A673 (cell line): ENCODE results near the gene OR9Q1. TPM values are rescaled to one million over a fixed set of nuclear protein-coding genes. Genes with fewer than 3 reads are reported as not detected.

Source experiments
- BruUV-seq: library from RNA; stranded (reverse); fragments of 400-500 nt; replicated peaks from 2 replicates; lab custom pipeline; 2021; lab: Mats Ljungman, UMichigan
- CTCF ChIA-PET: fragments of 300-600 bp; sonication (Branson Sonifier 250); formaldehyde crosslinking; loops from one replicate; lab custom pipeline; 2022; ENCODE audit warnings: antibody characterized with exemption; lab: Charles Lee
- POLR2A ChIA-PET: fragments of 300-600 bp; sonication (Branson Sonifier 250); formaldehyde crosslinking; loops from one replicate; lab custom pipeline; 2022; ENCODE audit warnings: antibody characterized with exemption; ENCODE audit not compliant: low non-redundant PET; lab: Charles Lee
- DNase-seq: peaks from one replicate; pipeline ENCODE4 v3.0.0-alpha.2; 2015; ENCODE audit warnings: low spot score
- H3K27ac ChIP-seq: fragments of 200-600 bp; sonication (generic); 2 replicates; pipeline ENCODE4 v1.5.1; 2016; ENCODE audit warnings: mixed run types, low read depth, mild to moderate bottlenecking, mixed read lengths, antibody characterized with exemption, low read length; ENCODE audit not compliant: poor library complexity, severe bottlenecking
- H3K27me3 ChIP-seq: fragments of 200-600 bp; sonication (generic); replicated peaks from 2 replicates; pipeline ENCODE4 v1.6.1; 2017; ENCODE audit warnings: mixed run types, low read depth, mild to moderate bottlenecking, mixed read lengths, antibody characterized with exemption, low read length; ENCODE audit not compliant: insufficient read depth, poor library complexity
- H3K36me3 ChIP-seq: fragments of 200-600 bp; sonication (generic); 2 replicates; pipeline ENCODE4 v1.6.1; 2016; ENCODE audit warnings: mixed run types, mild to moderate bottlenecking, mixed read lengths, antibody characterized with exemption, low read length; ENCODE audit not compliant: insufficient read depth, poor library complexity, severe bottlenecking
- H3K4me1 ChIP-seq: fragments of 200-600 bp; sonication (generic); 2 replicates; pipeline ENCODE4 v1.6.1; 2017; ENCODE audit warnings: mixed run types, mild to moderate bottlenecking, mixed read lengths, antibody characterized with exemption, low read length; ENCODE audit not compliant: insufficient read depth, poor library complexity, severe bottlenecking
- H3K4me3 ChIP-seq: fragments of 200-600 bp; sonication (generic); 2 replicates; pipeline ENCODE4 v1.5.1; 2016; ENCODE audit warnings: low read depth, mixed run types, mild to moderate bottlenecking, mixed read lengths, low read length; ENCODE audit not compliant: poor library complexity, severe bottlenecking
- H3K9me3 ChIP-seq: fragments of 200-600 bp; sonication (generic); 2 replicates; pipeline ENCODE4 v1.6.1; 2016; ENCODE audit warnings: mixed run types, low read depth, mild to moderate bottlenecking, mixed read lengths, antibody characterized with exemption, low read length; ENCODE audit not compliant: poor library complexity, severe bottlenecking
- EZH2 ChIP-seq: fragments of 200-600 bp; sonication (generic); IDR thresholded peaks from 2 replicates; pipeline ENCODE4 v1.6.1; 2017; ENCODE audit warnings: borderline replicate concordance, low read depth, mild to moderate bottlenecking, mixed read lengths, antibody characterized with exemption, low read length; ENCODE audit not compliant: poor library complexity, severe bottlenecking
- intact Hi-C: fragments of 100-400 bp; cut with micrococcal nuclease; formaldehyde crosslinking; loops from one replicate; pipeline ENCODE4 v1.10.0; 2022; ENCODE audit not compliant: unreplicated experiment
- total RNA-seq: library from RNA; stranded (reverse); gene quantifications from 2 replicates; pipeline ENCODE4 v1.2.3, GENCODE V29; 2021
- TF ChIP-seq, protein P1 (sequence below): fragments of 300-800, 200-600 bp; sonication (generic); conservative IDR thresholded peaks from 2 replicates; pipeline ENCODE4 v1.5.1; 2017; ENCODE audit warnings: low read depth, mild to moderate bottlenecking, antibody characterized with exemption, low read length, moderate library complexity, mixed read lengths

The OR9Q1 gene
- total RNA-seq, 1 experiment from 2014 or later: not detected

- intact Hi-C loops: no loop called here
- Histone ChIP-seq H3K27ac (no peak overlapping the region), H3K27me3 (no peaks in the 10 kb centered on the region), H3K9me3 (no peaks in the 10 kb centered on the region), H3K4me3 (no peak overlapping the region), H3K36me3 (no peaks in the 10 kb centered on the region), H3K4me1 (no peaks in the 10 kb centered on the region)
- no peak for DNase-seq
- ChIA-PET CTCF (no interaction called here), POLR2A (no interaction called here)
- no TSS peak for BruUV-seq
- TF ChIP-seq, protein P1, sequence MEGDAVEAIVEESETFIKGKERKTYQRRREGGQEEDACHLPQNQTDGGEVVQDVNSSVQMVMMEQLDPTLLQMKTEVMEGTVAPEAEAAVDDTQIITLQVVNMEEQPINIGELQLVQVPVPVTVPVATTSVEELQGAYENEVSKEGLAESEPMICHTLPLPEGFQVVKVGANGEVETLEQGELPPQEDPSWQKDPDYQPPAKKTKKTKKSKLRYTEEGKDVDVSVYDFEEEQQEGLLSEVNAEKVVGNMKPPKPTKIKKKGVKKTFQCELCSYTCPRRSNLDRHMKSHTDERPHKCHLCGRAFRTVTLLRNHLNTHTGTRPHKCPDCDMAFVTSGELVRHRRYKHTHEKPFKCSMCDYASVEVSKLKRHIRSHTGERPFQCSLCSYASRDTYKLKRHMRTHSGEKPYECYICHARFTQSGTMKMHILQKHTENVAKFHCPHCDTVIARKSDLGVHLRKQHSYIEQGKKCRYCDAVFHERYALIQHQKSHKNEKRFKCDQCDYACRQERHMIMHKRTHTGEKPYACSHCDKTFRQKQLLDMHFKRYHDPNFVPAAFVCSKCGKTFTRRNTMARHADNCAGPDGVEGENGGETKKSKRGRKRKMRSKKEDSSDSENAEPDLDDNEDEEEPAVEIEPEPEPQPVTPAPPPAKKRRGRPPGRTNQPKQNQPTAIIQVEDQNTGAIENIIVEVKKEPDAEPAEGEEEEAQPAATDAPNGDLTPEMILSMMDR: no peak
- TF ChIP-seq EZH2: no peak
These were observed 110.5 kb downstream of the OR9Q1 start for GRCh38 chr11:58134151-58134550.

GRCh38 chr11:58135171-58135570 lies 111.5 kb downstream of the OR9Q1 start:
- ChIA-PET CTCF (no interaction called here), POLR2A (no interaction called here)
- H3K9me3 ChIP-seq: no peaks in the 10 kb centered on the region
- intact Hi-C loops: no loop called here
- no peaks in the 10 kb centered on the region for H3K4me1 ChIP-seq
- TF ChIP-seq, protein P1: no peak
- no peak for TF ChIP-seq EZH2
- DNase-seq: no peak
- no peak overlapping the region for H3K27ac ChIP-seq
- H3K36me3 ChIP-seq: no peaks in the 10 kb centered on the region
- no peaks in the 10 kb centered on the region for H3K27me3 ChIP-seq
- H3K4me3 ChIP-seq: no peak overlapping the region
- no TSS peak for BruUV-seq

- no peak overlapping the region for H3K4me3 ChIP-seq
- POLR2A ChIA-PET: no interaction called here
These were observed 119.1 kb downstream of the OR9Q1 start for GRCh38 chr11:58142761-58143160.

More at GRCh38 chr11:58142761-58143160, 119.1 kb downstream of the OR9Q1 start:
- H3K27ac ChIP-seq: no peak overlapping the region
- no peaks in the 10 kb centered on the region for H3K4me1 ChIP-seq
- H3K36me3 ChIP-seq: no peaks in the 10 kb centered on the region
- CTCF ChIA-PET: no interaction called here
- H3K9me3 ChIP-seq: no peaks in the 10 kb centered on the region
- no peak for DNase-seq
- TF ChIP-seq, protein P1: no peak
- no peak for TF ChIP-seq EZH2
- no TSS peak for BruUV-seq
- intact Hi-C loops: no loop called here
- H3K27me3 ChIP-seq: no peaks in the 10 kb centered on the region
